ENCODE data around the gene RIPK3.

RIPK3 gene

DNA sequence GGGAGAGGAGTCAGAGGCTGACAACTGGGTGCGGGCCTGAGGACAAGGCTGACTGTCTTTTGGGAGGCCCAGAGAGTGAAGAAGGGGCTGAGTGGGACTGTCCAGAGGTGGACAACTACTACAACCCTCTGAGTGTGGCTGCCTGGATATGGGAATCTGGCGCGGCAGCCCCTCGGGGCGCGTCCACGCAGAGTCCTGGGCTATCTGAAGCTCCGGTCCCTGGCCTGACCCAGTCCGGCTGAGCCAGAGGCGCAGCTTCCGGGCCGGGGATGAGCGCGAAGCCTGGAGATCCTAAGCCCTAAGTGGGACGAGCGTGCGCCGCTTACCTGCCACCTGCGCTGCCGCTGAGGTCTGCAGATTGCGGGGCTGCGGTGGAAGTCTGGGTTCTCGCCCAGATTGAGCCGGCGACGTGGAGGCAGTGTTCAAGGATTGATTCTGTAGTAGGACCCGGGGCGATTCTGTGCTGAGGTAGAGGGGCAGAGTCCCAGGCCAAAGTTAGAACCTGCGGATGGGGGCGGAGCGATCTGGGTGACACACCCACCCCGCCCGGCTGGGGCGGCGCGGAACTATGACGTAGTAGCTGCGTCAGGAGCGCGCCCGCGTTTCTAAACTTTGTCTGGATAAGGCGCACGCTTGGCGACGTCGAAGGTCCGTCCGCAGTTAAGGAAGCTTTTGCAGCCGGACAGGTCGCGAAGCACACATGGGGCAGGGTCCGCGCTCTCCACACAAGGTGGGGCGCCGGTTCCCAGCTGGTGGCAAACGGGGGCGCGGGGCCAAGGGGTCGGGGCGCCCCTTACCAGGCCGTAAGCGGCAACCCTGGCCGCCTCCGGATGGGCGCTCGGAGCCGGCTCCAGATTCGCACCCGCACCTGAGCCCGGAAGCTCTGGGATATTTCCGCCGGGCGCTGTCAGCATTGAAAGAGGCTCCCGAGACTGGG lies 40.3 kb downstream of the RIPK3 start, which contains the start of the genes DHRS1 and NOP9:
DHRS1 (minus strand) TSS at position 526 of the 937 bp plus-strand sequence. CDS start 674 bp downstream, outside the sequence.
NOP9 (plus strand) TSS at position 596 of the 937 bp plus-strand sequence; CDS start at position 701, 105 bp downstream.
- Histone ChIP-seq H3K27ac (peak within 1 kb of the TSS; percentile 81 to 92), H3K4me3 (peak within 1 kb of the TSS; percentile 94)
- TF ChIP-seq, protein P1, sequence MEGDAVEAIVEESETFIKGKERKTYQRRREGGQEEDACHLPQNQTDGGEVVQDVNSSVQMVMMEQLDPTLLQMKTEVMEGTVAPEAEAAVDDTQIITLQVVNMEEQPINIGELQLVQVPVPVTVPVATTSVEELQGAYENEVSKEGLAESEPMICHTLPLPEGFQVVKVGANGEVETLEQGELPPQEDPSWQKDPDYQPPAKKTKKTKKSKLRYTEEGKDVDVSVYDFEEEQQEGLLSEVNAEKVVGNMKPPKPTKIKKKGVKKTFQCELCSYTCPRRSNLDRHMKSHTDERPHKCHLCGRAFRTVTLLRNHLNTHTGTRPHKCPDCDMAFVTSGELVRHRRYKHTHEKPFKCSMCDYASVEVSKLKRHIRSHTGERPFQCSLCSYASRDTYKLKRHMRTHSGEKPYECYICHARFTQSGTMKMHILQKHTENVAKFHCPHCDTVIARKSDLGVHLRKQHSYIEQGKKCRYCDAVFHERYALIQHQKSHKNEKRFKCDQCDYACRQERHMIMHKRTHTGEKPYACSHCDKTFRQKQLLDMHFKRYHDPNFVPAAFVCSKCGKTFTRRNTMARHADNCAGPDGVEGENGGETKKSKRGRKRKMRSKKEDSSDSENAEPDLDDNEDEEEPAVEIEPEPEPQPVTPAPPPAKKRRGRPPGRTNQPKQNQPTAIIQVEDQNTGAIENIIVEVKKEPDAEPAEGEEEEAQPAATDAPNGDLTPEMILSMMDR (IDR thresholded peaks at IDR 0.05): no peak
- peak; percentile 94 for DNase-seq (ENCODE audit: low spot score)

DNA sequence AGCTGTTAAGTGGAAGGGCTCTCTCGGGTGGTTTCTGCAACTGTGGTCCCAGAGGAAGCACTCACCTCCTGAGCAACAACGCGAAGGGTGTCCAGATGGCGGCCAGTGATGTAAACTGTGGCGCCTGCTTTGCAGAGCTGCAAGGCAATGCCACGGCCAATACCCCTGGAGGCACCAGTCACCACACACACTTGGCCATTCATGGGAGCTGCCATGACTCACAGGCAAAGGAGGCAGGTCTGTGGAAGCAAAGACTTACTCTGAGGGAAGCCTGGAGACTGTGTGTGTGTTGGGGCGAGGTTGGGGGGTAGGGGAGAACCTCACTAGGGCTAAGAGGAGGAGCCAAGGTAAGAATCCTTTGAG lies 40.9 kb downstream of the RIPK3 start:
- TF ChIP-seq, protein P1 (IDR thresholded peaks at IDR 0.05): no peak
- DNase-seq (ENCODE audit: low spot score): no peak
- Histone ChIP-seq H3K27ac (peak overlapping the region; percentile 81 to 92), H3K4me3 (peak overlapping the region; percentile 94)

DNA sequence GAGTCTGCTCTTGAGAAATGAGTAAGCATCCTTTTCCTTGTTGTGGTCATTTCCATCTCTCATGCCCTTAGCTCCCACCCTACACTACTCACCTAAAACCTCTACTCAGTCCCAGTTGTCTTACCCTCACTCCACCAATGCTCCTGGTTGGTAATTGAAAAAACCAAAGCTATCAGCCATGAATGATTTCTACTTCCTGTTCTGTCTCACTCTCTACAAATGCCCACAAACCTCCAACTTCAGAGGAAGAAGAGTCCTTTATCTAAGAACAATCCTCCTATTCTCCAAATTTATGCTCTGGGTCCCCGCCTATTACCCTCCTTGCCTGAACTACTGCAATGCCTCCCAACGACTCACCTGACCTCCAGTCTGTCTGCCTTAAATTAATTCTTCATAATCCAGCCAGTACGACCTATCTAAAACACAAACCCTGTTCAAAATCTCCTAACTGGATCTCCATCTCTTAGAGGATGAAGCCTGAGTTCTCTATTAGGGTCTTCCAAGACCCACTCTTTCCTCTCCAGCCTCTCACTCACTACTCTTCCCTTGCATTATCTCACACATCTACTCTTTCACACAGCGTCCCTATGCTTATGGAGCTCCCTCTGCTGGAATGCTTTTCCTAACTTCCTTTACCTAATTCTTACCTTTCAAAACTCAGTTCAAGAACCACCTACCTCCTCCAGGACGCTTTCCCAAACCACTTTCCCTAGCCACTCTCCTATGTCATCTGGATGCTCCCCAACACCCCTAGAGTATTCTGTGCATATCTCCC lies 42.4 kb downstream of the RIPK3 start:
- TF ChIP-seq, protein P1 (IDR thresholded peaks at IDR 0.05): no peak
- DNase-seq (ENCODE audit: low spot score): no peak
- Histone ChIP-seq H3K4me3 (no peak overlapping the region), H3K27ac (no peak overlapping the region)

DNA sequence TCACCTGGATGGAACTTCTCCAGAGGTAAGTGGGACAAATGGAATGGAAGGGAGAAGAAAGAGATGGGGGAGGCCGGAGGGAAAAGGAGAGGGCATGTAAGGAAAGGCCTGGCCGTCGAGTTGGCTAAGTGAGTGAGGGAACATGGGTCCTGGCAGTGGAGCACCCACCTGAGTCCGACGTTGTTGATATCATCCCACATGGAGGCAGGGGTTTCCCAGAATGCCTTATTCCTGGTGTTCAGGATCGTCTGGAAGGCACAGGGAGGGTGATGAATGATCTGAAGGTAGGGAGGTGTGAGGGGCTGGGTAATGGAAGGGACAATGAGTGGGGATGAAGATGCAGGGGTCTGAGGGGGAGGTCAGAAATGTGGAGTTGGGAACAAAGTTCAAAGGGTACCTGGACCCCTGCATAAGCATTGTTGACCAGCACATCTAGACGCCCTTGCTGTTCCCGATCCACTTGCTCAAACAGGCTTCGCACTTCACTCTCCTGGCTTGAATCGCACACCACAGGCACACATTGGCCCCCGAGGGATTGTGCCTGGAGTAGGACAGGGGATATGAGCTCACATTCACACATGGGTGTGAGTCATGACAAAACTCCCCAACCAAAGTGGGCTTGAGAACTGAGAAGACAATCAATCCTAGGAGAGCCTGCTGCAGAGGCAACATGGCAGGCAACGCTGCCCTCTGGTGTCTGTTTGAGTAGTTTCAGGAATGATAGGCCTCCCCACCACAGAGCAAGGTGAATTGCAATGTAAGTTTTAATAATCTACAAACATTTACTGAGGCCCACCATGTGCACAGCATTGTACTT lies 43.2 kb downstream of the RIPK3 start:
- DNase-seq (ENCODE audit: low spot score): no peak
- TF ChIP-seq, protein P1 (IDR thresholded peaks at IDR 0.05): peak; percentile 56
- H3K27ac ChIP-seq: no peak overlapping the region
- no peak overlapping the region for H3K4me3 ChIP-seq

DNA sequence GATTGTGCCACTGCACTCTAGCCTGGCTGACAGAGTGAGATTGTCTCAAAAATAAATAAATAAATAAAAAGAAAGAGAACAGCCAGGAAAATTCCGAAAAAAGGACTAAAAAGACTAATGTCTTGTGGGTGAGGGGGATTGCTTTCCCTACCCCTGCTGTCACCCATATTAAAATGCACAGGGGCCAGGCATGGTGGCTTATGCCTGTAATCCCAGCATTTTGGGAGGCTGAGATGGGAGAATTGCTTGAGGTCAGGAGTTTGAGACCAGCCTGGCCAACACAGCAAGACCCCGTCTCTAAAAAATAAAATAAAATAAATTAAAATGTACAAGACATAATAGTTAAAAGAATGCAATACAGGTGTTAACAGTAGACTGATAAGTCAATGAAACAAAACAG lies 46.3 kb downstream of the RIPK3 start:
- DNase-seq (ENCODE audit: low spot score): no peak
- no peak overlapping the region for H3K27ac ChIP-seq
- TF ChIP-seq, protein P1 (IDR thresholded peaks at IDR 0.05): no peak
- H3K4me3 ChIP-seq: no peak overlapping the region

DNA sequence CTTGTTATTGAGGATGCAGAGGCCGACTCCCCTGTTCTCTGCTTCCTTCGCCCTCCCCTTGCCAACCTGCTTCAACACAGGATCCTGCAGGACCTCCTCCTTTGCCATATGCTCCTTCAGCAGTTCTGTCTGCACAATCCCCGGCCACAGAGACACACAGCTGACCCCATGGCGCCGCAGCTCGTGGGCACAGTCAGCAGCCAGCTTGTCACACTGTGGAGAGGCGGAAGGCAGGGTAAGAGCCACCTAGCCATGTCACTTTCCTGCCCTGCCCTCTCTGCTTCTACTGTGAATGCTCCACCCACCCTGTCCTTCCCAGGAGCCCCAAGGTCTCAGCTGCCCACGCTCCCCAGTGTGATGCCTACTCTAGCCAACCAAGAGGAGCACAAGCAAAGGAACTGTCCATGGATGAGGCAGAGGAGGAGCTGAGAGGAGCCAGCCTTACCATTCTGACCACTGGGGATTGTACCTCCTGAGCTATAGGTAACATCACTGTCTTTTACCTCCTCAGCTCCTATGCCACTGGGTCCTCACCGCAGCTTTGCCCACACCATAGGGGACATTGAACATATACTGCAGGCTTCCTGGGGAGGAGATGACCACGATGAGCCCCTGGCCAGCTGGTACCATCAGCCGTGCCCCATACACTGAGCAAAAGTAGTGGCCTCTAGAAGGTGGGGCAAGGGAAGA lies 47.5 kb downstream of the RIPK3 start:
- DNase-seq (ENCODE audit: low spot score): no peak
- TF ChIP-seq, protein P1 (IDR thresholded peaks at IDR 0.05): no peak
- no peak overlapping the region for H3K27ac ChIP-seq
- no peak overlapping the region for H3K4me3 ChIP-seq

Data from coronary artery (tissue), 2 donors.